T47D (cell line): ENCODE results near the gene NKIRAS2.

Source experiments
- DNase-seq, 2 experiments: peaks; one replicate each; pipeline versions ENCODE4 v3.0.0 to v3.0.0-alpha.2; 2011 to 2012; ENCODE audit warnings: low read depth in 1 of 2, low spot score in 1 of 2
- JUND ChIP-seq: IDR thresholded peaks from 2 replicates; pipeline ENCODE4 v1.6.1; 2012; ENCODE audit warnings: low read depth
- in situ Hi-C: cut with HindIII; loops from 2 replicates; pipeline ENCODE4 v1.10.0; 2016; ENCODE audit warnings: low sequenced_read_pairs, low pct_unique_long_range_greater_than_20kb

NKIRAS2 gene

DNA sequence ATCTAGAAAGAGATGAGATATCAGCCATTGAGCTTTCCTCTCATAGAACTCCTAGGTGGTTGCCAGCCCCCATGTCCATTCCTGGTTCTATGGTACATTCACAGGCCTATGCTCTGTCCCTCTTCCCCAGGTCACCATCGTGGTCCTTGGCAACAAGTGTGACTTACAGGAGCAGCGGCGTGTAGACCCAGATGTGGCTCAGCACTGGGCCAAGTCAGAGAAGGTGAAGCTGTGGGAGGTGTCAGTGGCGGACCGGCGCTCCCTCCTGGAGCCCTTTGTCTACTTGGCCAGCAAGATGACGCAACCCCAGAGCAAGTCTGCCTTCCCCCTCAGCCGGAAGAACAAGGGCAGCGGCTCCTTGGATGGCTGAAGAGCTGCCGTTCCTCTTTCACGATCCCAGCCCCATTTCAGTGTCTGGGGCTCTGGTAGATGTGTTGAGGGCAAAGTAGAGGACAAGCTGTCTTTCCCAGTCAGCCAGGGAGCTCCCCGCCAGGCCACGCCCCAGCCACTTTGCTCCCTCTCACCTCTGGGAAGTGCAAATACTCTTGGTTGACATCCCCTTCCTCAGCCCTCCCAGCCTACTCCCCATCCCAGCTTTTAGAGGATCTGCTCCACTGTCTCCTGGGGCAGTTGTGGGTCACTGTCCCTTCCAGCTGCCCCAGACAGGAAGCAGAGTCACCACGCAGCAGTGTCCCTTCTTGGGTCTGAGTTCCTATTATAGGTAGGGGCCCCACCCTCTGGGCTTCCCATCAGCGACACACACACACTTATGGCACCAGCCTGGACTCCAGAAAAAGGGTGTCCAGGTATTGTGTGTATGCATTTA lies 3.8 kb downstream of the NKIRAS2 start:
- in situ Hi-C loops: no loop called here
- DNase-seq: no peak

DNA sequence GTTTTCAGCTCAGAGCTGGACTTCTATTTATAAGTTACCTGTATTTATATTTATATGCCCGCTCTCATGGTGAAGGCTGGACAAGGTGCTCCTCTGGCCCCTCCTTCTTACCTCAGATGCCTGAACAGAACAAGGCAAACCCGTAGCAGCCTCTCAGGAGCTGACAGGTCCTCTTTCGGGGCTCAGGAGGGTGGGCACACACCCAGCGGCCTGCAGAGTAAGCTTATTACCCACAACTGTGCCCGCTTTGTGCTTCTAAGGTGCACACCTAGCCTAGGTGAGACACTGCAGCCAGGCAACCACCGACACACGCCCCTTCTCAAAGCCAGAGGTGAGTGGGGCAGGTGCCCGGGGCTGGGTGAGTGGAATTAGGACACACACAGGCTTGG lies 5.3 kb downstream of the NKIRAS2 start:
- DNase-seq: no peak
- TF ChIP-seq JUND: no peak
- in situ Hi-C loops: no loop called here

More for the DNA sequence above, 3.8 kb downstream of the NKIRAS2 start:
- TF ChIP-seq JUND: no peak

DNA sequence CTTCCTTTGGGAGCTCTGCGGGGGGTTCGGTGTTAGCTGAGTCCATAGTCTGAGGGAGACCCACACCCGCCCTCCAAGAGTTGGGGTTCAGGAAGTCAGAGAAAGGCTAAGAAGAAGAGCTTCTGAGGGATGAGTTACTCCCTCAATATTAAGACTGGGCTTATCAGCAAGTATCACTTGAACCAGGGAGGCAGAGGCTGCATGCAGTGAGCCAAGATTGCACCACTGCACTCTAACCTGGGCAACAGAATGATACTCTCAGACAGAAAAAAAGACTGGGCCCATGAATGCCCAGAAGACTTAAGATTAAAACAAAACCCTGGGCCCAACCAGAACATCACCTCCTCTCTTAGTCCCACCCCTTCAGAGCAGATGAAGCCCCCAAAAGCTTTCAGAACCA lies 6.0 kb downstream of the NKIRAS2 start:
- no peak for TF ChIP-seq JUND
- in situ Hi-C loops: no loop called here
- DNase-seq: no peak

DNA sequence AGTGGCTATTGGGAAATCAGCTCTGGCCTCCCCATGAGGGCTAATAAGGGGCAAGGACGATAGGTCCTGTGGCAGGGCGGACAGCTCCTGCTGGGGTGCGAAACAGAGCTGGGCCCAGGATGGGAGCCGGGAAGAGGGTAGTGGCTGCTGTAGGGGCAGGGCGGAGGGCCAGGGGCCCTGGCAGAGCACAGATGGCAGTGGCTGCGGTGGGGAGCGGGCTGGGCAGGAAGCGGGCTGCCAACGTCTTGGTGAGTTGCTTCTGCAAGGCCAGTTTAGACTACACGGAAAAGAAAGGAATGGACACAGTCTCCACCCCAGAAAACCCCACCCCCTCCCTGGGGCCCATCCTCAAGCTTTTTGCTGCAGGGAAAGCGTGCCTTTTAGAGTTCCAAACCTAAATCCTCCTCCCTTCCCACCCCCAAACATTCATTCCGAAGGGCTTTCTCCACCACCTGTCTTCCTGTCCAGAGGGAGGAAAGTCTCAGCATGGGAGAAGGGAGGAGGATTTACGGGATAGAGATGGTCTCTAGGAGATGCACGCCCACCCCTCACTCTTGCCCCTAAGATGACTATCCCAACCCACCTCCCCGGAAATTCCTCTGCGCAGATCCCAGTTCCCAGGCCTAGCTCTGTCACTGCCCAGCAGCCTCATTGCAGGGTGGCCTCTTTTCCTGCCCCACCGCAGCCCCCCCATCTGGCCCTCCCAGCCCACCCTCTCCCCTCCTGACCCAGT lies 7.1 kb downstream of the NKIRAS2 start:
- TF ChIP-seq JUND: no peak
- in situ Hi-C loops: no loop called here
- no peak for DNase-seq

DNA sequence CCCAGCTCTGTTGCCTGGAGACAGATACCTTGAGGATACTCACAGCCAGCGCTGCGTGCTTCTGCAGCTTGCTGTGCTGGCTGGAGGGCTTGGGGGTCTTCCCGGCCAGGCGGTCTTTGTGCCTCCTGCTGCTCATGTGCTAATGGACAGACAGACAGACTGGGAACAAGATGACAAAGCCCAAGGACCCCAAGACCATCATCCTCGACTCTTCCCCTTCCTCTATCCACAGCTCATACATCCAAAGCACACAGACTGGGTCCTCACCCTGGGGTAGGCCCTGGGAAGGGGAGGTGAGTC lies 7.7 kb downstream of the NKIRAS2 start:
- in situ Hi-C loops: no loop called here
- TF ChIP-seq JUND: no peak
- DNase-seq: no peak

DNA sequence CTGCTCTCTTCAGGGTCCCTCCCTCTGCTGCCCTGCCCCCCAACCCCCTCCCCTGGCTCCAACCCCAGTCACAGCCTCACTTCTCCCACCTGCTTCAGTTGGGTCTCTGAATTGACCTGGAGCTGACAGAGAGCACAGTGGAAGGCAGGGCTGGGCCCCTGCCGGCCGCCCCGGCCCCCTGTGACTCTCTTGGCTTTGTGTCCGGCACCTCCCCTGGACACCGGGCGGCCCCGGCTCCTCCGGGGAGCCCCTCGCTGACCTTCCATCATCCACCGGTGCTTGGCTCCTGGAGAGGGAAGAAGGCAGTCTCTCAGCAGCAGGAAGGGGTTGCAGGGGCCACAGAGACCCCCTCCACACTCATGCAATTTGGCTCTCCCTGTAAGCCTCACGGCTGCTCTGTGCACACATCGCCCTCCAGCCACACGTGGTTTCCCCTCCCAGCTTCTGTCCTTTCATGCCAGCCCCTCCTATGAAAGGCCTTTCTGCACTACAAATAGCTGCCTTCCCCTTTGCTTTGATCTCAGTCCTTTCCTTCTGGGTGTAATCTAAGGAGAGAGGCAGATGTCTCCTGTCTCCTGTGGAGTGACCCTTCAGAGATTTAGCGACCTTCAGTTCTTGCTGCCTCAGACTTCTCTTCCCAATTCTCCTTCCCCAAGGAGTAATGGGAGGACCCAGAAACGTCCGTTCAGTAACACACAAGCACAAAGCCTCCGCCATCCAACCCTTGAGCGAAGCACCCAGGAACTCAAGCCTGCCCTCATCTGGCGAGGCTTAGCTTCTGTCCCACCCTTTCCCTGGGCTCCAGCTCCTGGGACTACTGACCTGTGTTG lies 8.3 kb downstream of the NKIRAS2 start:
- TF ChIP-seq JUND: no peak
- peak in 1 of 2 experiments; percentile 52 for DNase-seq
- in situ Hi-C loops: no loop called here

DNA sequence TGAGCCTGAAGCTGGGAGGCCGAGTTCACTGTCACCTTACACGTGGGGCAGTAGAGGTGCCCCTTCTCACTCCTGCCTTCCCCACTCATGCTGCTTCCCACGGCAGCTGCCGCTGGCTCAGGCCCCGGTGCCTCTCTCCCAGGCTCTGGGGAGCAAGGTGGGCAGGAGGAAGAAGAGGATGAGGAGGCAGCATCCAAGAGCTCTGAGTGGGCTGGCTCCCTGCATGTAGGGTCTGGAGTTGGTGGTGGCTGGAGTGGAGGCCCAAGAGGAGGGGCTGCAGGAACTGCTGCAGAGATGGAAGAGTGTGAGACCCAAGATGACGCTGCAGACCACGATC lies 8.9 kb downstream of the NKIRAS2 start:
- no peak for TF ChIP-seq JUND
- no peak for DNase-seq
- in situ Hi-C loops: no loop called here

DNA sequence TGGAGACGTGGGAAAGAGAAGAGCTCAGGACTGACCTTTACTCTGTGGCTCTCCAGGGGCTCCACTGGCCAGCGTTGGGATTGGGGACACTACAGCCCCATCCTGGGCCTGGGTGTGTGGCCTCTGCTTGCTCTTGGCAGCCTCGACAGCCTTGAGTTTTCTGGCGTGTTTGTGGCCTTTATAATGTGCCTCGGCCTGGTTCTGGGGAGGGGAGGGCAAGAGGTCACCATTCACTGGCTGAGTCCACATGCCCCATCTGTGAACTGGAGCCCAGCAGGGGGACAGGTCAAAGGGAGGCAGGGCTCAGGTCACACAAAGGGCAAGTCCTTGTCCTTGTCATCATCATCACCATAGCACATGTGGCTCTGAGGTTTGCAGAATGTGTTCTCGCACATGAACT lies 11.7 kb downstream of the NKIRAS2 start:
- no peak for TF ChIP-seq JUND
- DNase-seq: no peak
- in situ Hi-C loops: no loop called here

DNA sequence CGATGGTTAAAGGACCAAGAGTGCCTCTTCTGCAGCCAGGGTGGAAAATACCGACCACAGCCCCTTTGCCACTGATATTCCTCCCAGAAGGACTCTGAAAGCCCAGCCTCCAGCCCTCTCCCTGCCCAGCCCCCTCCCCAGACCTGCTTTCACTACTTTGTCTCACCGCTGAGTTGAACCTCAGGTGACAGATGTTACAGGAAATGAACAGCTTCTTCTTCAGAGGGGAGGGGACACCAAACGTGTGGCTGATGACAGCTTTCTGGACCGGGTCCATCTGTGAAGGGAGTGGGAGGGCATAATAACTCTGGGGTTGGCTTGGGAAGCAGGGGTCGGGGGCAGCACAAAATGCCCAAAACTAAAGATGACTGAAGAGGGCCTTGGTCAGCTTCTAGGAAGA lies 14.2 kb downstream of the NKIRAS2 start:
- no peak for DNase-seq
- no peak for TF ChIP-seq JUND
- in situ Hi-C loops: no loop called here

DNA sequence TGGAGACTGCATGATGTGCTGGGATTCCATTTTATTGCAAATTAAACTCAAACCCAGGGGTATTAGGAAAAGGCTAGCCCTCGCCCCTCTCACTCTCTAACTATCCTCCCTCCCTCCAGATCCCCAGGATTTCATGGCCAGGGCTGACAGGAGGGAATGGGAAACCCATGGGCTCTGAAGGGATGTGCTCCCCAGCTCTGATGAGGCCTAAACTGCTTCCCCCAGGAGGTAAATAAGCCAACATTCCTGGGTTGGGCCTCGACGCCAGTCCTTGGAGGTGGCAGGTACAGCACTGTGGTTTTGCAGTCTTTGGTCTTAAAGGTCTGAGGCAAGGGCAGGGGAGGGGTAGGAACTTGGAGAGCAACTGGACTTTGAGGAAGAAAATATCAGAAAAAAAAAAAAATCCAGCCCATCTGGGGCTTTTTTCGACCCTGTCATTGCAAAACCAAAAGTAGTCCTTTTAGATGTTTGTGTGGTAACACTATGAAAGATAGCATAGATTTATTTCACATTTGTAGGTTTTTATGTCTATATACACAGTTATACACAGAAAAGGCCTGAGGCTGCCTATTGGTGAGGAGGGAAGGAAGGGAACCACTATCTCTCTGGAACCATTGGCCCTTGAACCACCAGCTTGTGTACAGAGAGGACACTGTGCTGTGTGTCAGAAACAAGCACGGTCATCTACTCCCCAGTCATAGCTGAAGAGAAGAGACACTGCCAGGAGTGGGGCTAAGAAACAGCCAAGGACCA lies 18.5 kb downstream of the NKIRAS2 start:
- in situ Hi-C loops: no loop called here
- no peak for DNase-seq
- no peak for TF ChIP-seq JUND

DNA sequence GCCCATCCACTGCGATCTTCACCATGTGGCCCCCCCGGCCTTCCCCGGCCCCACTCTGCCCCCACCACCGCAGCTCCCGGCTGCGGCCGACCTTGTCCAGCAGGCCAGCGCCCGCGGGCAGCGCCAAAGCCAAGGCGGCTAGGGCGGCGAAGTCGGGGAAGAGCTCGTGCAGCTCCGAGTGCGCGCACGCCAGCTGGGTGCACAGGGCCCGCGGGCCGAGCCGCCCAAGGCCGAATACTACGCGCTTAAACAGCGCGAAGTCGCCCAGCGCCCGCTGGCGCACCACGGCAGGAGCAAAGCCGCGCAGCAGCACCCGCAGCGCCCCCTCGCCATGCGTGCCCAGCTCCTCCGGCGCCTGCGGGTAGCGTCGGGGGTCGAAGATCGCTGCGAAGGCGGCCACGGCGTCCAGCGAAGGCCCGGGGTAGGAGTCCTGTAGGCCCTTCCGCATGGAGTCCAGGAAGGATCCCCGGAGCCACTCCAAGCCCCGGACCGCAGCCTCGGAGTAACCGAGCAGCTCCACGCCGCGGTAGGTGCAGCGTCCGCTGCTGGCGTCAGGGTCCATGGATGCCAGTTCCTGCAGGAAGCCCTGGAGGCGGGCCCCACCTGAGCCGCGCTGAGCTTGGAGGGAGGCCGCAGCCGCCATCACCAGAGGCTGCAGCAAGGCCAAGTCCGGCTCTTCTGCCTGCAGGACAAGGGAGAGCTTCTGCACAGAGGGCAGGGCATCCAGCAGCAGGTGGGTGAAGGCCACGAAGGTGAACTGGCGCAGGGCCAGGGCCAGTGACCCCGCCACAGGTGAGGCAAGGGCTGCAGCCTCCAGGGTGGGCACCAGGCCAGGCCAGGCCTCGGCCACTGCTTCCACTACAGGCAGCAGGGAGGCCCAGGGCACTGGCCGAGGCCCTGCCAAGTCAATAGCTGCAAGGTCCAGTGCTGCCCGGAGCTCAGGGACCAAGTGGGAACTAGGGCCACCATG lies 20.2 kb downstream of the NKIRAS2 start:
- no peak for DNase-seq
- no peak for TF ChIP-seq JUND
- in situ Hi-C loops: no loop called here
